KOPT-K1 (cell line): ENCODE data around the gene CCR7.

Experiments used
- H3K27ac ChIP-seq: fragments of 200-600 bp; sonication (generic); 2 replicates; pipeline ENCODE4 v1.5.1; 2016; ENCODE audit warnings: antibody characterized with exemption, mild to moderate bottlenecking, low read depth, low read length; ENCODE audit not compliant: poor library complexity, severe bottlenecking
- H3K36me3 ChIP-seq: fragments of 200-600 bp; sonication (generic); 2 replicates; pipeline ENCODE4 v1.5.1; 2017; ENCODE audit warnings: antibody characterized with exemption, mild to moderate bottlenecking, low read length, moderate library complexity; ENCODE audit not compliant: insufficient read depth
- H3K9me3 ChIP-seq: fragments of 200-600 bp; sonication (generic); 2 replicates; pipeline ENCODE4 v1.5.1; 2017; ENCODE audit warnings: antibody characterized with exemption, low read length, mild to moderate bottlenecking; ENCODE audit not compliant: insufficient read depth, poor library complexity, severe bottlenecking

The CCR7 gene

GRCh38 chr17:40528692-40529417 lies 36.4 kb downstream of the CCR7 start:
- no peak overlapping the region for H3K27ac ChIP-seq
- peaks cover 24% of the 10 kb centered on the region for H3K9me3 ChIP-seq
- no peaks in the 10 kb centered on the region; the same call in 1 of the 2 replicates for H3K36me3 ChIP-seq

- Histone ChIP-seq H3K9me3 (peaks cover 24% of the 10 kb centered on the region), H3K27ac (no peak overlapping the region), H3K36me3 (peaks cover 5% of the 10 kb centered on the region; the same call in 1 of the 2 replicates)
Measured at GRCh38 chr17:40526668-40527067, 38.6 kb downstream of the CCR7 start.

- Histone ChIP-seq H3K9me3 (peaks cover 24% of the 10 kb centered on the region), H3K36me3 (peaks cover 5% of the 10 kb centered on the region; the same call in 1 of the 2 replicates), H3K27ac (no peak overlapping the region)
Measured at GRCh38 chr17:40525294-40525693, 40.0 kb downstream of the CCR7 start.

GRCh38 chr17:40524243-40524965 lies 40.9 kb downstream of the CCR7 start:
- Histone ChIP-seq H3K36me3 (peaks cover 5% of the 10 kb centered on the region; the same call in 1 of the 2 replicates), H3K27ac (no peak overlapping the region), H3K9me3 (peaks cover 24% of the 10 kb centered on the region)

- H3K9me3 ChIP-seq: peaks cover 24% of the 10 kb centered on the region
- H3K36me3 ChIP-seq: peaks cover 5% of the 10 kb centered on the region; the same call in 1 of the 2 replicates
- no peak overlapping the region for H3K27ac ChIP-seq
Measured at GRCh38 chr17:40522961-40523310, 42.3 kb downstream of the CCR7 start.

- Histone ChIP-seq H3K27ac (no peak overlapping the region), H3K36me3 (peaks cover 5% of the 10 kb centered on the region; the same call in 1 of the 2 replicates), H3K9me3 (peaks cover 24% of the 10 kb centered on the region)
Measured at GRCh38 chr17:40522250-40522960, 42.9 kb downstream of the CCR7 start.

- peaks cover 22% of the 10 kb centered on the region for H3K9me3 ChIP-seq
- H3K27ac ChIP-seq: peak overlapping the region; percentile 31
- H3K36me3 ChIP-seq: peaks cover 5% of the 10 kb centered on the region; the same call in 1 of the 2 replicates
Measured at GRCh38 chr17:40520991-40521453, 44.2 kb downstream of the CCR7 start.

- peaks cover 4% of the 10 kb centered on the region for H3K9me3 ChIP-seq
- peak overlapping the region; percentile 91 for H3K27ac ChIP-seq
Measured at GRCh38 chr17:40519089-40519775, 46.0 kb downstream of the CCR7 start.

GRCh38 chr17:40518401-40519088 lies 46.7 kb downstream of the CCR7 start:
- Histone ChIP-seq H3K27ac (peak overlapping the region; percentile 91), H3K9me3 (no peaks in the 10 kb centered on the region), H3K36me3 (peaks cover 4% of the 10 kb centered on the region; the same call in 1 of the 2 replicates)

More at GRCh38 chr17:40519089-40519775, 46.0 kb downstream of the CCR7 start:
- peaks cover 5% of the 10 kb centered on the region; the same call in 1 of the 2 replicates for H3K36me3 ChIP-seq

GRCh38 chr17:40517981-40518380 lies 47.3 kb downstream of the CCR7 start:
- H3K36me3 ChIP-seq: no peaks in the 10 kb centered on the region
- H3K9me3 ChIP-seq: no peaks in the 10 kb centered on the region
- peak overlapping the region; percentile 91 for H3K27ac ChIP-seq

- Histone ChIP-seq H3K9me3 (no peaks in the 10 kb centered on the region), H3K27ac (peak overlapping the region; percentile 91), H3K36me3 (no peaks in the 10 kb centered on the region)
Measured at GRCh38 chr17:40517286-40517662, 48.0 kb downstream of the CCR7 start.

- H3K27ac ChIP-seq: peak overlapping the region; percentile 91
Measured at GRCh38 chr17:40516581-40517285, 48.5 kb downstream of the CCR7 start.

GRCh38 chr17:40515491-40516041 lies 49.7 kb downstream of the CCR7 start:
- Histone ChIP-seq H3K36me3 (no peaks in the 10 kb centered on the region), H3K9me3 (no peaks in the 10 kb centered on the region), H3K27ac (peak overlapping the region; percentile 91)

More at GRCh38 chr17:40516581-40517285, 48.5 kb downstream of the CCR7 start:
- Histone ChIP-seq H3K9me3 (no peaks in the 10 kb centered on the region), H3K36me3 (no peaks in the 10 kb centered on the region)
